CD4-positive, alpha-beta T cell treated with Interleukin-21 for 1 hour (primary cell): ENCODE data around the gene P2RX6.
A peak's percentile ranks its signal among the peaks of the same experiment; 100 is the strongest.

ENCODE experiments used
- DNase-seq: peaks from one replicate; pipeline ENCODE4 v3.0.0-alpha.2; 2020

Gene P2RX6

GRCh38 chr22:21015466-21016006, 571 bp downstream of the P2RX6 start:
- no peak for DNase-seq

GRCh38 chr22:21016644-21017420, 1.9 kb downstream of the P2RX6 start:
- no peak for DNase-seq

GRCh38 chr22:21018314-21018713, 3.3 kb downstream of the P2RX6 start:
- no peak for DNase-seq

- no peak for DNase-seq
Measured at GRCh38 chr22:21020802-21021429, 6.0 kb downstream of the P2RX6 start.

DNA sequence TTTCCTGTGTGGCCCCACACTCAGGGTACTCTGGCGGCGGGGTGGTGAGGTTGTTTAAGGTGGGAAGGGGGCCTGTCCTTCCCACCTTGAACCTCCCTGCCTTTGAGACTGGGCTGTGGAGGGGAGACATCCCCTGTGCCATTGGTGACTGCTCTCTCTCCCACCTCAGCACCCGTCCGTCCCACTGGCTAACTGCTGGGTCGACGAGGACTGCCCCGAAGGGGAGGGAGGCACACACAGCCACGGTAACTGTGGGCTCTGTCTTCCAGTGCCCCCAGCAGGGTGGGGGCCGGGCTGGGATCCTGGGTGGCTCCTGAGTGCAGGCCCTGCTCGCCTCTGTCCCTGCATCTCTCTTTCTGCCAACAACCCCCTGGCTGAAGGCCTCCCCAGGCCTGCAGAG, 7.5 kb downstream of the P2RX6 start:
- no peak for DNase-seq

DNA sequence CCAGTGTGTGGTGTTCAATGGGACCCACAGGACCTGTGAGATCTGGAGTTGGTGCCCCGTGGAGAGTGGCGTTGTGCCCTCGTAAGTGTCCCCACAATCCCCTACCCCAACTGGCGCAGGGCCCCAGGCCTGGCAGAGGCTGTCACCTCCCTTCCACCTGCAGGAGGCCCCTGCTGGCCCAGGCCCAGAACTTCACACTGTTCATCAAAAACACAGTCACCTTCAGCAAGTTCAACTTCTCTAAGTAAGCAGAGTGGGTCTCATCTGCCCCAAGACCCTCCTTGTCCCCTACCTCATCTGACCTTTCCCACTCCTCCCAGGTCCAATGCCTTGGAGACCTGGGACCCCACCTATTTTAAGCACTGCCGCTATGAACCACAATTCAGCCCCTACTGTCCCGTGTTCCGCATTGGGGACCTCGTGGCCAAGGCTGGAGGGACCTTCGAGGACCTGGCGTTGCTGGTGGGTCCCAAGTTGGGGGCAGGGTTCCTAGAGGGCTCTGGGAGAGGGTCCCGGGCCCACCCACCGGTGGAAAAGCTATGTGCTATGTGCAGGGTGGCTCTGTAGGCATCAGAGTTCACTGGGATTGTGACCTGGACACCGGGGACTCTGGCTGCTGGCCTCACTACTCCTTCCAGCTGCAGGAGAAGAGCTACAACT, 8.1 kb downstream of the P2RX6 start:
- no peak for DNase-seq

GRCh38 chr22:21025266-21025665, 10.3 kb downstream of the P2RX6 start:
- DNase-seq = peak; percentile 12

DNA sequence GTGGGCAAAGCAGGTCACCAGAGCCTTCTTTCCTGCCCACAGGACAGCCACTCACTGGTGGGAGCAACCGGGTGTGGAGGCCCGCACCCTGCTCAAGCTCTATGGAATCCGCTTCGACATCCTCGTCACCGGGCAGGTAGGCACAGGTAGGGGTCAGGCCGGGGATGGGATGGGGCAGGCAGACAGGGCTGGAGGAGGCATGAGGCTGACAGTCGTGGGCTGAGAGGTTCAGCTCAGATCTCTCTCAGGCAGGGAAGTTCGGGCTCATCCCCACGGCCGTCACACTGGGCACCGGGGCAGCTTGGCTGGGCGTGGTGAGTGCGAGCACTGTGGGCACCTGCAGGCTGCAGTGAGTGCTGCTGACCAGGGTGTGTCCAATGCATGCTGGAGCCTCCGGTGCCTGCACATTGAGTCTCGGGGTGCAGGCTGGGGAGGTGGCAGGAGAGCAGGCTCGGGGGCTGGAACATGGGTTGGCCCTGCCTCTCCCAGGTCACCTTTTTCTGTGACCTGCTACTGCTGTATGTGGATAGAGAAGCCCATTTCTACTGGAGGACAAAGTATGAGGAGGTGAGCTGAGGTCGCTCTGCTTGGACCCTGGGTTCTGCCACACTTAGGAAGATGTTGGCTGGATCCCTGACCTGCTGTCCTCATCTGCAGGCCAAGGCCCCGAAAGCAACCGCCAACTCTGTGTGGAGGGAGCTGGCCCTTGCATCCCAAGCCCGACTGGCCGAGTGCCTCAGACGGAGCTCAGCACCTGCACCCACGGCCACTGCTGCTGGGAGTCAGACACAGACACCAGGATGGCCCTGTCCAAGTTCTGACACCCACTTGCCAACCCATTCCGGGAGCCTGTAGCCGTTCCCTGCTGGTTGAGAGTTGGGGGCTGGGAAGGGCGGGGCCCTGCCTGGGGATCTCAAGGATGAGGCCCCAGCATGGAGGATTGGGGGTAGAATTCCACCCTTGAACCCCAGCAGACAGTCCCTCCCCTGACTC, 11.1 kb downstream of the P2RX6 start:
- no peak for DNase-seq

DNA sequence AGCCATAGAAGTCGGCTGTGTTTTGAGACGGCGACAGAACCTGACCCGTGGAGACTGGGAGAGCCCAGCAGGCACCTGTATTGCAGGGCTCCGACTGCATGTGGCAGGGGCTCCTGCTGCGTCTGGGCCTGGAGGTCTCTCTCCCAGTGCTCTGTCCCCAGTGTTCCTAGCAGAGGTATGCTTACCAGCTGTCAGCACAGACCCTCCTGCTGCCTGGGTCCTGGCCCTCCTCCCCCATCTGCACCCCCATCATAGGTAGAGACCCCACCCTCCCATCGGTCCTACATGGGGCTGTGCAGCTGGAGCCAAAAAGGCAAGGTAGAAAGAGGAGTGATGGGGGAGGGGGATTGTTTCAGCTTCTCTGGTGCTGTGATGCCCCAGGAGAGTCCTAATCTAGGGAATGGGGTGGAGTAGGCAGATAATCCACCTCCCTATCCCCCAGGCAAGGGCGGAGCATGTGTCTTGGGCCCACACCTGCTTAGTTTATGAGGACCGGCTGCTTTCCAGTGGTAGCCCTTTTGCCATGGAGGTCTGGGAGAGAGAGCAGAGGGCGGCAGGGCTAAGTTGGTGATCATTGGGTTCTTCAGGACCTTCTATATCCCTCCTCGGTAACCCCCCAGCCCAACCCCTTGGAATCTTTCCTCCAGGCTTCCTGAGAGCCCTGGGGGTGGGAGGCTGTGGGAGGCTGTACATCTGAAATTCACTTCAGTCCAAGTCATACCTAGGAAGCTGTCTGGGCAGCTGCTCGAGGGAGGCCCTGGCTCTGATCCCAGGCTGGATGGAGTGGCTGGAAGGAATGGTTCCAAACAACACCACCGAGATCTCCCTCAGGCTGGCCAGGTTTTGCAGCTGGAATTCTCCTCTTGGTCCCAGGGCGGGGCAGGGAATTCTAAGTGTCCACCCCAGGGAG, 12.1 kb downstream of the P2RX6 start:
- DNase-seq = no peak

GRCh38 chr22:21028277-21029251, 13.6 kb downstream of the P2RX6 start:
- DNase-seq = no peak

DNA sequence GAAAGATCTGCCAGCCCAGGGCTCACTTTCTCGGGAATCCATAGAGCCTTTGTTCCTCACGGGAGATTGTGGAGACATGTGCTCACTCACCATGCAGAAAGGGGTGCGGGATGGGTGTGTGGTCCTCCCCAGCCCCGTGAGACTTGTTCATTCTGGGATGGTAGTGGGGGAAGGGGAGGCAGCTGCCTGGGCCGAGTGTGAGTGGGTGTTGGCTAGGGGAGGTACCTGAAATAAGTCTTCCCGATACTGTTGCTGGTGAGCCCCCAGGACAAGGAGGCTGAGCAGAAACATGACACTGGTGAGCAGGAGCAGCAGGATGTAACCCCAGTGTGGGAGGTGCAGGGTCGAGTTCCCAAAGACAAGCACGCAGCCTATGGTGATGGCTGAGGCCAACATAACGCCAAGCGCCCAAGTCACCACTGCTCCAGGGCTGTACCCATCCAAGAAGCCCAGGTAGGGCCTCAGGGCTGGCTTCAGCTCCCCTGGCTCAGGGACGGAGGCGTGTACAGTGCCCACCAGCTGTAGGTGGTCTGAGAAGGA, 14.6 kb downstream of the P2RX6 start:
- no peak for DNase-seq

DNA sequence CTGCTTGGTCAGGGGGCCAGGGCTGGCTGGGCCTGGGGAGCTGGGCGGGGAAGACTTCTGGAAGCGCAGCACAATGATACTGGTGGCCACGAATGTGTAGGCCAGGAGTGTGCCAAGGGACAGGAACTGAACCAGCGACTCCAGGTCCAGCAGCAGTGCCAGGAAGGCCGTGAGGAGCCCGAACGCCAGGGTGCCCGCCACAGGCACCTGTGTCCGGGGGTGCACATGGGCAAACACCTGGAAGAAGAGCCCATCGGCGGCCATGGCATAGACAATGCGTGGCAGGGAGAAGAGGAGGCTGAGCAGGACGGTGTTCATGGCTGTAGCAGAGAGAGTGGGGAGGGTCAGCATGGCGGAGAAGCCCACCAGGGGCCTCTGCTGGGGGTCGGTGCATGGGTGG, 15.1 kb downstream of the P2RX6 start:
- DNase-seq = no peak

GRCh38 chr22:21030621-21031544, 15.9 kb downstream of the P2RX6 start:
- no peak for DNase-seq

- DNase-seq = no peak
Measured at GRCh38 chr22:21031545-21032036, 16.6 kb downstream of the P2RX6 start.

GRCh38 chr22:21032037-21032867, 17.3 kb downstream of the P2RX6 start, which contains the start of gene SLC7A4:
Gene SLC7A4, minus strand, starts transcription at chr22:21032561. Its CDS starts 749 bp downstream, at chr22:21031812.
- DNase-seq = no peak

DNA sequence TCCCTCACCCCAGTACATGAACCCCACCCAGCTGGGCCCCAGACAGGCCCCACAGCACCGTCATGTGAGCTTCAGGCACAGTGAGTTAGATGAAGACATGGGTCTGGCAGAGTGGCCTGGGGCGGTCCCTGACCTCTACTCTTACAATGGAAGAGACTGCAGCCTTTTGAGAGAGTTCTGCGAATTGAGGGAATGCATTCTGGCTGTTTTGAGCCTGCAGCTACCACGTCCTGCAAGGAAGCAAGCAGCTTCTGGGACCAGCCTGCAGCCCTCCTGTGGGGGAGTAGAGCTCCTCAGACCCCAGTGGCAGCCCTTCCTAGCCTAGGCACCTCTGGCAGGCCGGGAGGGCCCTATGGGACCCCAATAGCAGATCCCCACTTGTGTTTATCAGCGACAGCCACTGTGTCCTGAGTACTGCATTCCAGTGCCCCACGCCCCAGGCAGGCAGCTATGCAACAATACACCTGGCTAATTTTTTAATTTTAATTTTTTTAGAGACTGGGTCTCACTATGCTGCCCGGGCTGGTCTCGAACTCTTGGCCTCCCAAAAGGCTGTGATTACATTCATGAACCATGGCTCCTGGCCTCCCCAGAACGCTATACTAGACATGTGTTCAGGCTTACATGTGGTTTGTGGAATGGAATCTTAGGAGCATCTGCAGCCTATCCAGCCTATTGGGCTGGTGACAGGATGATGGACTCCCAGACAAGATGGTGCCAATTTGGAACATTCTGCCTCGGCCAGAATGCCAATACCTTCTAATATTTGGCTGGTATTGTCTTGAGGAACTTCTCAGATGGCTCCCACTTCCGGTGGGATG, 18.1 kb downstream of the P2RX6 start:
- DNase-seq = no peak

DNA sequence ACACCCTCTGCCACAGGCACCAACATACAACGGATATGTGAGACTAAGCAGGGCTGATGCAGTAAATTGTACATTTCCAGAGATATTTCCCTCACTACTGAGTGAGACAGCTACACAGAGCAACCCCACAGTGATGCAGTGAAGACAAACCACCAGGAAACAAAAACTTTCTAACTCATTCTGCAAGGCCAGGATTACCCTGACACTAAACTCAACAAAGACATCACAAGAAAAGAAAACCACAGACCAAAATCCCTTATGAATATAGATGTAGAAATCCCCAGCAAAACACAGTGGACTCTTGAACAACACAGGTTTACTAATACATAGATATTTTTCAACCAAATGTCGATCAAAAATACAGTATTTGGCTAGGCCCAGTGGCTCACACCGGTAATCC, 18.9 kb downstream of the P2RX6 start:
- no peak for DNase-seq
